GM12874 (cell line): ENCODE data around the gene PDCD4.

Experiments used
- TF ChIP-seq, protein P1 (sequence below): IDR thresholded peaks from 2 replicates; pipeline ENCODE4 v1.5.1; 2011; ENCODE audit warnings: low read depth, mild to moderate bottlenecking, control low read depth, low read length, moderate library complexity; ENCODE audit not compliant: insufficient read depth

PDCD4 gene

DNA sequence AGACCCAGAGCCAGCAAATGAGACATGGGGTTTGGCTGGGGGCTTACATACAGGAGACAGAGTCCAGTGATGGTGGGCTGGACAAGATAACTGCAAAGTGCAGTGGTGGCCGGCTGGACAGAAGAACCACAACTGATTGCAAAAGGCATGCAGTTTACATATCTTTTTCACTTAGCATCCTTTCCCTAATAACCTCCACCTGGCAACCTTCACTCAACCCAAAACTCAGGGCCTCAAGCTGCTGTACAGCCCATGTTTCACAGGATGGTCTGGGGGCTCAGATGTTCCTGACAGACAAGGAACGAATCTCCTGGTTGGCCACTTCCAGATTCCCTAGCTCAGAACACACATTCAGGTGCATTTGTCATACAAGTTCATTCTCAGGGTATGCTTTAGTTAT lies 7.8 kb upstream of the PDCD4 start:
- TF ChIP-seq, protein P1, sequence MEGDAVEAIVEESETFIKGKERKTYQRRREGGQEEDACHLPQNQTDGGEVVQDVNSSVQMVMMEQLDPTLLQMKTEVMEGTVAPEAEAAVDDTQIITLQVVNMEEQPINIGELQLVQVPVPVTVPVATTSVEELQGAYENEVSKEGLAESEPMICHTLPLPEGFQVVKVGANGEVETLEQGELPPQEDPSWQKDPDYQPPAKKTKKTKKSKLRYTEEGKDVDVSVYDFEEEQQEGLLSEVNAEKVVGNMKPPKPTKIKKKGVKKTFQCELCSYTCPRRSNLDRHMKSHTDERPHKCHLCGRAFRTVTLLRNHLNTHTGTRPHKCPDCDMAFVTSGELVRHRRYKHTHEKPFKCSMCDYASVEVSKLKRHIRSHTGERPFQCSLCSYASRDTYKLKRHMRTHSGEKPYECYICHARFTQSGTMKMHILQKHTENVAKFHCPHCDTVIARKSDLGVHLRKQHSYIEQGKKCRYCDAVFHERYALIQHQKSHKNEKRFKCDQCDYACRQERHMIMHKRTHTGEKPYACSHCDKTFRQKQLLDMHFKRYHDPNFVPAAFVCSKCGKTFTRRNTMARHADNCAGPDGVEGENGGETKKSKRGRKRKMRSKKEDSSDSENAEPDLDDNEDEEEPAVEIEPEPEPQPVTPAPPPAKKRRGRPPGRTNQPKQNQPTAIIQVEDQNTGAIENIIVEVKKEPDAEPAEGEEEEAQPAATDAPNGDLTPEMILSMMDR, result no peak

DNA sequence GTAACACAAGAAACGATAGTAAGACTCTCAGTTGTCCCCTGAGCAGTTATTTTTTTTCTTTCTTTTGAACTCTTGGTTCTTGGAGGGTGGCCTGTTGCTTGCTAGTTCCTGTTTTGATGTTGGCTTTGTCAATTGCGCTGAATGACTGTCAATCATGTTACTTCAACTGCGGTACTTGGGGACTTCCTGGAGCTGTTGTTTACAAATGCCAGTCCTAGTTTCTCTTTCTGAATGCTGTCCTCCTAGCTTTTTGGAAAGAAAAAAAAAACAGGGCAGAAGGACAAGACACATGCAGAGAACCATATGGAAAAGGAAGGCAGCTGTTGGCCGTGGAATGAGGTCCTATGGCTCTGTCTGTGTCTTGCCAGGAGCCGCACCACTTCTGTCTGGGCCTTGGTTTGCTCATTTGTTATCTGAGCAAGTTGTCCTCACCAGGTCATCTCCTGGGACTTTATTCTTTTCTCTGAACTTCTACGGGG lies 7.0 kb upstream of the PDCD4 start:
- TF ChIP-seq, protein P1, result no peak

DNA sequence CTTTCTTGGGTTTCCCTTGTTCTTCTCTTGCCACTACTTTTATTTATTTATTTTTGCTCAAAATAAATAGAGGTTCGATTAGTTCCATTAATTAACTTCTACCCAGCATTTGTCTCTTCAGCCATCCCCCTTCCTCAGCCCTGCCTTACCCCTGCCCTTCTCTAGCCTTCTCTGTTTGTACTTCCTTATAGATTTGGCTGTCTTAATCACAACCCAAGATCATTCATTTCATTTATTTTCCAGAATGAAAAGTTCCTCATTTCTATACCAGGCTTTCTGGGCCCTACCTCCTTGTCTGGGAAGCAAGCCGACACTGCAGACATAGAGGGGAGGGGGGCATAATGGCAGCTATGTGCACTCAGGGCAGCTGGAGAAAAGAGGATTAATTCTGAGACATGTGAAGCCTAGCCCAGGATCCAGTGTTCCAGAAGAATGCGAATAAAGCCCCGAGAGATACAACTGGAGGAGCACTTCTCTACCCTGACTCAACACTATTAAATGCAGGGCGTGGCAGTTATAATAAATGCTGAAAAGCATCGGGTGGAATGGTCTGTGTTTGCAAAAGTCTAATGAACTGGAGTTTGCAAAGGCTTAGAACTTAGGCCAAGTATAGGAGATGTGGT lies 6.4 kb upstream of the PDCD4 start:
- TF ChIP-seq, protein P1, result no peak

DNA sequence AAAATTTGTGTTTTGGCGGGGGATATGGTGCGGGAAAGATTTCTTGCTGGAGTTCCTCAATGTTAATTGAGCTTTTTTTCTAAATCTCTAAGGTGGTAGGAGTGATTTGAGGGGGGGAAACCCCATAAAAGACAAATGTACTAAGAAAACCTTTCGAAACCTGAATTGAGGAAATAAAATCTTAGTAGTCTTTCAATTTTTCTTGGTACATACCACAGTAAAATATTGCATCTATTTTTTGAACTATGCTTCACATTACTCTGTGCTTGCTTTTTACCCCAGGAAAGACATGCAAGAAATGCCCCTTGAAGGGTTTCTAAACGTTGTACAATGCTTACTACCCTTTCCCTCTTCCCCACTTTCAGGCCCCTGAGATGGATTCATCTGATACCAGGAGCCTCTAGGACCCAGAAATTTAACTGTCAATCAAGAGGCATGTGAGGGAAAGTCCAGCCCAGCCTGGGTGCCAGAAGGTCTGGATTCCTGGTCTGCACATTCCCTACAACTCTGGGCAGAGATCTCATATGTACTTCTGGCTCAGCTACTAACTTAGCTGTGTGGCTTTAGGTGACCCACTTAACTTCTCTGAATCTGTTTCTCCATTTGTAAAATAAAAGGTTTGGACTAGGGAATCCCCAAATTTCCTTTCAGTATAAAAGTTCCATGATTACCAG lies 5.8 kb upstream of the PDCD4 start:
- TF ChIP-seq, protein P1, result no peak

DNA sequence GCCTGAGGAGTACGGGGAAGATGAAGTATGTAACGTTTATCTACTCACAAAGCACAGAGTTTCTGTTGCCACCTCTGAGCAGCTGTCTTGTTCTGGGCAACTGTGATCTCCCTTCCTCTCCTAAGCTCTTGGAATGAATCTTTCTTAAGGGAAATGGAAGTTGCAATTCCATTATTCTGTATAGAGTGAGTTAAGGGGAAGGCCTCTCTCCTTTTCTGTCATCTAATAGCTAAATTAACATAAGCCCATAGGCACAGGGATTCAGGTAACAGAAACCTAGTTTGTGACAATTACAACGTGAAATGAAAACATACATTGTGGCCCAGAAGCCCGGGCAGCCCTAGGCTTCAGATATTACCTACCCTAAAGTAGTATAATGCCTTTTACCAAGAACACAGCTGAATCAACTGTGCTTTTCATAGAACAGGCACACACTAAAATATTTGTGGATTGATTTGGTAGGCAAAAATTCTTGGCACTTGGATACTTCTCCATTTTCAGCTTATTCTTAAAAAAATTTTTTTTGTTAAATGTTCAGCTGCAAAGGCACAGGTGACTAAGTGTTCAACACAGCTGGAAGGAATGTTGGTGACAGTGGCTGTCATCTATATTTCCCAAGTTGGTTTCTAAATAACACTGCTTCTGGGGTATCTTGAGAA lies 3.8 kb upstream of the PDCD4 start:
- TF ChIP-seq, protein P1, result no peak

DNA sequence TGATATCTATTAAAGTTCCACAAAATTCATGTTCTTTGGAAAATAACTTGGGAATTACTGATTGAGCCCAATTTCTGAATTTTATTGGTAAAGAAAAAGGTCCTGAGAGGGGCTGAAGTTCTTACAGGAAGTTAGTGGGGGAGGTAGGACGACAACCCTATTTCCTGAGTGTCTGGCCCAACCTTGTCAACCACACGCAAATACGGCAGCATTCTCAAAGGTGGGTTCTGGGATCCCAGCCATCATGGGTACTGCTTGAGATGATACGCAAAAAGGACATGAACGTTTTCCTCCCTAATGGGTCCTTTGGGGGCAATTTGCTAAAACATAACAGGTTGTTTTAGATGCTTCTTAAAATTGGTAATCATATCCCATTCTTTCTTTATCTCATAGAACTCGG lies 2.7 kb upstream of the PDCD4 start:
- TF ChIP-seq, protein P1, result no peak

DNA sequence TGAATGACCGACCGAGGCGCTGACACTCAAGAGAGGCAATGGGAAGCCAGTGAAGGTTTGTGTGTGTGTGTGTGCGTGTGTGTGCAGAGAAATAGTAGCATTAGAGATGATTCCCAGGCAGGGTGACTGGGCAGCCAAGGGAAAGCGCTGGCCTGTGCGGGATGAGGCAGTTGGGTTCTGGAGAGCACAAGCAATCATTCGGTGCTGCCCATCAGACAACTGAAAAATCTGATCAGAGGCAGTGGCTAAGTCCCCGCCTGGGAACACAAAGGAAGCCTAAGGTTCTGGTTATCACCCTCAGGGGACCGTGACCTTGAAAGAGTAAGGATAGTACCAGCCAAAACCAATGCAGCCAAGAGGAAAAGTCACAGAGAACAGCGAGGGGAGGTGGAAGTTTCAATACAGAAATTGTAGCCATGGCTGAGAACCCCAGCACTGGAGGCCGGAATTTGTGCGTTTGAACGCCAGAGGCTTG lies 868 bp upstream of the PDCD4 start:
- TF ChIP-seq, protein P1, result no peak
